HG02852 (cell line): ENCODE measurements around the gene AMIGO2.

Source experiments
- ATAC-seq: cut with Tn5 transposase; IDR thresholded peaks from one replicate; pipeline ENCODE4 v1.9.1; 2021; ENCODE audit warnings: mild to moderate bottlenecking, moderate library complexity; ENCODE audit not compliant: unreplicated experiment

Gene AMIGO2

GRCh38 chr12:47098099-47098498 is 18.3 kb upstream of the AMIGO2 start:
- no peak for ATAC-seq

GRCh38 chr12:47097276-47097896 is 17.6 kb upstream of the AMIGO2 start:
- ATAC-seq = no peak

DNA sequence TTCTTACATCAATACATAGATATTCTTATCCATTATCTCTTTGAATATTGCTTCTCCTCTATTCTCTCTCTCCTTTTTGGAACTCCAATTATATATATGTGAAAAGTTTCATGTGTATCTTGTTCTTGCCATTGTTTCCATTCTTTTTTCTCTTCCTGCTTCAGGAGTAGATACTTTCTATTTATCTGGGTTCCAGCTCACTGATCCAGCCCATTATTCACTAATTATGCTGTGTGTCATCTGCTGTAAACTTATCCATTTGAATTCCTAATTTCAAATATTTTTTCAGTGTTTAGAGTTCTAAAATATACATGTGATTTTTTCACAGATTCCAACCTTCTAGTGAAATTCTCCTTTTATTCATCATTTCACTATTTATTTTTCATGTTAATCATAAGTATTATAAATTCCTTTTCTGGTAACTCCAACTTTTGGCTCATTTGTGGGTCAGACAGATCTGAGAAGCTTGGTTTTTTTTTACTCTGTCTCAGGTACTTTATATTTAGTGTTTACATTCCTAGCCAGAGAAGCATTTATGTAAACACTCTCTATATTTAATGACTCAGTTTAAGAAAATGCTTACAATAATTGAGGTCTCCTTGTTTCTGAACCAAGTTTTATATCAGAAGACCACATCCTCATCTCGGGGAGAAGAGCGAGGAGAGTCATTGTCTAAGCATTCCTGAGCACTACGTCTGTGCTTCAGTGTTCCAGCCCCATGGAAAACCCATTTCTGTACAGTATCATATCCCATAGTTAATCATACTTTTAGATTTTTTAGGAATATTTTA is 15.9 kb upstream of the AMIGO2 start:
- no peak for ATAC-seq

DNA sequence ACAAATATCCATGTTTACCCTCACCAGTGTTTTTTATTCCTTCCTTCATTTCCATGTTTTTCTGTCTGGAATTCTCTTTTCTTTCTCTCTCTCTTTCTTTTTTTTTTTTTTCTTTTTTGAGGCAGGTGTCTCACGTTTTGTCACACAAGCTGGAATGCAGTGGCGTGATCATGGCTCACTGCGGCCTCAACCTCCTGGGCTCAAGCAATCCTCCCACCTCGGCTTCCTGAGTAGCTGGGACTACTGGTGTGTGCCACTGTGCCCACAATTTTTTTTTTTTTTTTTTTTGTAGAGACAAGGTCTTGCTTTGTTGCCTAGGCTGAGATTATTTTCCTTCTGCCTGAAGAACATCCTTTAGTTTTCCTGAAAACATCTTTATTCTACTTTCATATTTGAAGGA is 15.0 kb upstream of the AMIGO2 start:
- no peak for ATAC-seq

DNA sequence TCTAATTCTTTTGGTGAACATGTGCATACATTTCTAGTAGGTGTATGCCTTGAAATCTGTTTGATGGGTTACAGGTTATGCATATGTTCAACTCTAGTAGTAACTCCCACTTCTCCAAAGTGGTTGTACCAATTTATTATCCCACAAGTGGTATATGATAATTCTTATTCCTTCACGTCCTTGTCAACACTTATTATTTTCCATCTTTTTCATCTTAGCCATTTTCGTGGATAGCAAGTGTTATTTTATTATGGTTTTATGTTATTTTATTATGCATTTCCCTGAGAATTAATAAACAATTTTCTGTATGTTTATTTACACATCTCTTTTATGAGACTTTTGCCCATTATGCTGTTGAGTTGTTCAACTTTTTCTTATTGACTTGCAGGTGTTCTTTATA is 11.2 kb upstream of the AMIGO2 start:
- no peak for ATAC-seq

DNA sequence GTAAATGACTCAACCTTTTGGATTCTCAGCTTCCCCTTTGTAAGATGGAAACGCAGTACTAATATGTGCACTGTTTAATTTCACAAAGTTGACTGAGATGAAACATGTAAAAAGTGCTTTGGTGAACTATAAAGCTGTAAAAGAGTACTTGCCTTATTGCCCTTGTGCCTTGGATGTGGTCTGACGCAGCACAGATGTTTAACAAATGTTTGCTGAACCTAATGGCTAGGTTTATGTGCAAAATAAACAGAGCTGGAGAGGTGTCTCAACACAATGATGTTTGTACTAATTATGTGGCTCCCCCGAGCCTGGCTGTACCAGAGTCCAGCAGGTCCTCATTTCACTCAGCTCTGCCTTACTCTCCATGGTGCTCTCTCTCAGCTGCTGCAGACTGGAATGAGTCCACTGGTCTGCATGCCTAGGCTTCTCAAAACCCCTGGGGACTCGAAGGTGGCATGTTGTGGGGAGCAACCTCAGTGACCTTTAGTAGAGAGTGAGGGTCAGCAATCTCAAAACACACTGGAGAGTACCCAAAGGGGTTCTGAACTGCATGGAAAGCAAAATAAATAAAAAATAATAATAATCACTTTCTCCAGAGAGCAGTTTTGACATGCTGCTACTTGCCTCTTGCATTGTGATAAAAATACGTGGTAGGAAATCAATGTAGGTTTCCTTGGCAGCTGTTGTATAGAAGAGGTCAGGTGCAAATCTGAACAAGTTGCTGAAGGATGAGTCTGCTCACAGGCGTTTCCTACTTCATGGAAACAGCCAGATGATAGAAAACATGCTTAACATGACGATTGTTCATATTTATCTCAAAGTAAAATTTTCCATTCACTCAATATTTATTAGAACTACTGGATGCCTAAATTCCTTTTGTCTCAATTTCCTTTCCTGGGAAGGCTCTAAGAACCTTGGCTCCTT is 8.5 kb upstream of the AMIGO2 start:
- ATAC-seq = no peak

- no peak for ATAC-seq
Measured at GRCh38 chr12:47087088-47087688, 7.4 kb upstream of the AMIGO2 start.

GRCh38 chr12:47085815-47086252 is 6.1 kb upstream of the AMIGO2 start:
- no peak for ATAC-seq

DNA sequence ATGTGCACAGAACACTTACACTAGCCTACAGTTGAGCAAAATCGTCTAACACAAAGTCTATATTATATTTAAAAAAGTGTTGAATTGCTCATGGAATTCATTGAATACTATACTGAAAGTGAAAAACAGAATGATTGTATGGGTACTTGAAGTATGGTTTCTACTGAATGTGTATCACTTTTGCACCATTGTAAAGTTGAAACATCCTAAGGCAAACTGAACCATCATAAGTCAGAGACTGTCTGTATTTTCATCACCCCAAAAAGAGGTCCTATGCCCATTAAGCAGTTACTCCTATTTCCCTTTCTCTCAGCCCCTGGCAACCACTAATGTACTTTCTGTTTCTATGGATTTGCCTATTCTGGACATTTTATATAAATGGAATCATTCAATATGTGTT is 4.4 kb upstream of the AMIGO2 start:
- no peak for ATAC-seq

DNA sequence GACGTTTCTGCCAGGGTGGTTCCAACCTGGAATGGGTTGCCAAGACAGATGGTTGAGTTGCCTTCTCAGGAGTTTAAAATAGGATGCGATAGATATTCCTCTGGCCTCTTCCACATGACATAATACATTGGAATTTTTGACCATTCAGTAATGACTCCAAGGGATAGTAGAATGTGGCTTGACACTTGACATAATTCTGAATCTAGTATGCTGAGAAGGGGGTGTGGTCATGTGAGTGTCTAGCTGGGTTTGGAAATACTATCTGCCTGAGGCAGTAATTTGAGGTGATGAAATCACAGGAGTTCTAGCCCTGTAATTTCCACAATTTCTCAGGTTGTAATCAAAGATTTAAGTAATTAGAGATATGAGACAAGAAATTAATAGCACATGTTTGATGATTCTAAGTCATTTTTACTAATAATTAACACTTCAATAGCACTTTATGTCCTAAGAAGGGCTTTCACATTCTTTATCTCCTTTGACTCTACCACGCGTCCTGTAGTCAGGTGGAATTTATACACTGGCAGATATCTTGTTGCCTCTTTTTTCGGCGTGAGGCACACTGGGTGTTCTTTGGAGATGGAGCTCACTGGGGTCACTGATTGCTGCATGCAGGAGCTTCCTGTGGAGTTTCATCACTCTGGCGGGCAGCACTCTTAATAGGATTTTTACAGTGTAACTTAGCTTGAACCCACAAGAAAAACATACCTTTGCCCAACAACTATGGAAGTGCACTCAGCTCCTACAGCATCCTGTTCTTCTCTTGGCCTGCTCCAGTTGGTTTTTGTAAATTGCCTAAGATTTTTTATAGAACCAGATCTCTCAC is 3.2 kb upstream of the AMIGO2 start:
- ATAC-seq = no peak

- ATAC-seq = no peak
Measured at GRCh38 chr12:47082283-47082682, 2.5 kb upstream of the AMIGO2 start.

- ATAC-seq = no peak
Measured at GRCh38 chr12:47080725-47081502, 1.2 kb upstream of the AMIGO2 start.

DNA sequence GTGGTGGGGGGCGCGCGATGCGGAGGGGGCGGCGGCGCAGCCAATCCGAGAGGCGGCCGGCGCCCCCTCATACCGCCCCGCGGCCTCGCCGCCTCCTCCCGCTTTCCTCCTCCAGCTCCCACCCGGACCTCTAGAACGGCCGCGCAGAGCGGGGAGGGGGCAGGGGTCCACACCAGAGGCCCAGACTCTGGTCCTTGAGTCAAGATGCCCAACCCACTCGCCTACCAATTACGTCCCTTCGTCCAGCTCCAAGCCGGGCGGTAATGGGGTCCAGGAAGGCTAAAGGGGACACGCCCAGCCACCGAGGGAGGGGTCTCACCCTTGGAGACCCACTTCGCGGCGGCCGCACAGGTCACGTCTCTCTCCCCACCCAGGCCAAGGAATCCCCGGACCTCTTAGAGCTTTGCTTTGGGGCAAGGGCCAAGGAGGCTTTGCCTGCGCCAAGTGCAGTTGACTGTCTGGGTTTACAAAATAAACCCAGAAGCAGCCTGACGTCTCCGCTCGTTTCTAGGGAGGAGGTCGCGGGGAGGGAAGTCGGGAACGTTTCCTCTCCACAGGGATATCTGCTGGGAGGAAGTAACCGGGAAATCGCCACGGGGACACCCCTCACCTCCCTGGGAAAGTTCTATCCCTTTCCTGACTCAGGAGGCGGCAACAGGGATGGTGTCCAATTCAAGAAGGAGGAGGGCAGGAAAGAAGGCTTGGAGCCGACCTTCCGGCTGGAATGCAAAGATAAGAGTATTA is 394 bp upstream of the AMIGO2 start:
- ATAC-seq = peak; percentile 27

DNA sequence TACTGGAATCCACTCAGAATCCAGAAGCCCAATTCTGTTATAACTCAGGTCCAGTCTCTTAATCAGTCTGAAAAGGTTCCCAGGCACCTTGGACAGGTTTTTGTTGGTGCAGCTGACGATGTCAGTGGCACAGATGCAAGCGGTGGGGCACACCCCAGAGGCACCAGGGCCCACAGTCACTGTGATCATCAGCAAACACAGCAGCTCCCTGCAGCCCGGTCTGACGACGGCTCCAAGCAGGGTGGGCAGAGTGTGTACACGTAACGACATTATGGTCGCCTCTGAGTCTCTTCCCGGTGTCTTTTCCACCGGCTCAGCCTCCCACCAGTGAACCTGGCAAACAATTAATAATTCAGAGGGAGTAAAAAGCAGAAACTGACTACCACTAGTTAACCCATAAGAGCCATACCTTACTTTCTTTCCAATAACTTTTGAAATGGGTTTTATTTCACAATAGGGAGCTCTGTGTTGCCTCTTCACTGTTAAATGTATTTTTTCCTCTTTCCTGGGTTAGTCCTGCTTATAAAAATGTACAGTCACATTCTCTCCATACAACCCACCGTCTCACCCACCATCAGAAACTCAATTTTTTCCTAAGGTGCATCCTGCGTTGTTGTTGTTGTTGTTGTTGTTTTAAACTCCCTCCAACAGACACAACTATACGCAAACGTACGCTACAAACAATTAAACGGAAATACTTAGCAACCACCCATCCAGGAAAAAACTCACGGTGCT is 859 bp downstream of the AMIGO2 start:
- no peak for ATAC-seq

DNA sequence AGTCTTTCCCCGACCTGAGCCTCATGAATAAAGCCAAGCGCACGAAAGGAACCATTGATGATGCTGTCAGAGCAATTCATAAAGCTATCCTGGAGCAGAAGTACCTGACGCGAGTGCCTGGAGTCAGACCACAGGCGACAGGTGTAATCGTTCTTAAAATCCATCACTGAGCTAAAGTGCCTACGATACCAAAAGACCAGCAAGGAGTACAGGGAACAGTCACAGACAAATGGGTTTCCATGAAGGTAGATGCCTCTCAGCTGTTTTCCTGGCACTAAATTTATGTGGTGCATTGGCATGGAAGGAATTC is 1.7 kb downstream of the AMIGO2 start:
- no peak for ATAC-seq

DNA sequence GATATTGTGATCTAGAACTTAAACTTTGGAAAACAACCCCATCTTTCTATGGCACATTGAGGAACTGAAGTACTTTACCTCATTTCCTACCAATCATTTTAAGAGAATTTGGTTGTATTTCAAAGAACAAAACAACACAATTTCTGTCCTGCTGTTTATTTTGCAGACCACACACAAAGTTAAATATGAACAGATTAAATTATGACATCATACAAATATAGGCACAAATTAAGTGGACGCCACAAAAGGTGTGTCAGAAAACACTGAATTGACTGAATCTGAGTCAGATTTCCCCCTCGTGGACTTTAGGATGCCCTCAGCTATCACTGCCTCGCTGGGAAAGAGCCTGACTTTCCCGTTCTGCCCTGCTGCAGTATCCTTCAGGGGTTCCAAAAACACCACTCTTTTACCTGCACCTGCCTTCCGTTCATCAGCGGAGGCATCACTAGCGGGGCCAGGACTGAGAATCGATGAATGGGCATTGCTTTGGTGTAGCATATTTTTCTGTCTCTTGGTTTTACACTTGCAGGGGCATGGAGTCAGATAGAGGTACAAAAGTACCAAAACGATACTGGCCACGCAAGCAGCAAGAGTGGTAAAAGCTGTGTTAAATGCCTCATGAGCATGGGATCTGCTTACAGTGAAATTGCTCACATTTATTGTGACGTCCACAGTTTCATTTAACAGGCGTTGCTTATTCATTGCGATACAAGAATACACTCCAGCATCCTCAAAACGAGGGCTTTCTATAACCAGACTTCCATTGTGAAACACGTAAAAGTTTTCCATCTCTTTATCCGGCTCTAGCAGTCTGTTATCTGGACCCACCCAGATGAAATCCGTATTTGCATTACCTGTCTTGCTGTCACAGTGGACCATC is 2.3 kb downstream of the AMIGO2 start:
- no peak for ATAC-seq
